Pancreas (tissue), 10 donors: ENCODE measurements around the gene PRSS57. TPM values are rescaled to one million over a fixed set of nuclear protein-coding genes. Genes with fewer than 3 reads are reported as not detected.

ENCODE experiments used
- ATAC-seq, 4 donors: fragments of 200-7000 bp; cut with Tn5 transposase; one replicate each; pipeline versions ENCODE4 v1.8.0 to v1.9.1; 2020; ENCODE audit warnings: mild to moderate bottlenecking in 4 of 4, moderate library complexity in 4 of 4
- DNase-seq, 6 donors: peaks; one replicate each; pipeline ENCODE4 v3.0.0-alpha.2; 2020
- FAIRE-seq: peaks from 2 replicates; lab custom pipeline; 2012; peaks lifted over from hg19 to GRCh38; lab: Jason Lieb, UNC
- H3K27ac ChIP-seq, 4 donors: fragments of 200-600 bp; sonication (generic); 1 replicate in 3 of 4; 2 replicates in 1 of 4; pipeline versions ENCODE4 v1.5.0 to v1.8.0; 2020
- H3K27me3 ChIP-seq, 4 donors: fragments of 200-600 bp; one replicate each; pipeline ENCODE4 v1.8.0; 2021
- H3K36me3 ChIP-seq, 3 donors: fragments of 200-600 bp; sonication (generic) in 1 of 3; one replicate each; pipeline versions ENCODE4 v1.5.0 to v1.8.0; 2020 to 2021
- H3K4me1 ChIP-seq, 3 donors: fragments of 200-600 bp; one replicate each; pipeline ENCODE4 v1.8.0; 2021
- H3K4me3 ChIP-seq, 4 donors: fragments of 200-600 bp; sonication (generic) in 2 of 4; one replicate each; pipeline versions ENCODE4 v1.5.0 to v1.8.0; 2020 to 2021
- H3K9me3 ChIP-seq, 4 donors: fragments of 200-600 bp; one replicate each; pipeline ENCODE4 v1.8.0; 2021
- CTCF ChIP-seq, 4 donors: fragments of 200-600 bp; sonication (generic) in 3 of 4; IDR thresholded peaks; one replicate each; pipeline versions ENCODE4 v1.5.0 to v1.8.0; 2021; ENCODE audit warnings: antibody characterized with exemption in 4 of 4
- WGBS, 2 donors: extraction: QIAGEN DNeasy Blood & Tissue Kit; methylation state at CpG; one replicate each; pipeline ENCODE4 v1.1.7; 2013; 5-methylcytosine and 5-hydroxymethylcytosine counted together
- intact Hi-C, 3 donors: fragments of 100-400 bp; cut with DNase I; formaldehyde crosslinking; loops; one replicate each; pipeline versions ENCODE4 v1.11.1 to v1.14.2; 2022
- polyA plus RNA-seq, 2 donors: library from polyadenylated mRNA; stranded (reverse); fragments of 200-250 nt; gene quantifications; one replicate each; pipeline ENCODE4 v1.2.3, GENCODE V29; 2013
- total RNA-seq, 6 donors: library from RNA; stranded (reverse); fragmentation: NEBNext Ultra II Directional in 4 of 6; extraction: Animal tissue kit (Norgen Biotek cat#: 25700) in 4 of 6; gene quantifications; one replicate each; pipeline versions ENCODE4 v1.2.1 to v1.2.4, GENCODE V29; 2021 to 2023
- donor health status: healthy with polysubstance abuse.
- donor health status: DM: no; HTN: no; CAD: no; lungs with moderate emphysema.
- donor health status: DM: no; HTN: no; CAD: no.
- donor health status: control.
- donor health status: control.
- donor health status: Bipolar disorder and iron deficiency.
- donor health status: DM: yes; HTN: yes; CAD: no.
- donor health status: DM: no; HTN: no; CAD: no.
- donor health status: DM: no; HTN: no; CAD: no.
- donor health status: DM: yes; HTN: yes; CAD: no.

The PRSS57 gene
- total and polyA plus RNA-seq, 8 donors, result not detected

- Histone ChIP-seq H3K27ac (no peak within 1 kb of the TSS), H3K4me3 (peak within 1 kb of the TSS in 2 of 4 donors; percentile 18 to 44), H3K9me3 (no peaks in the 10 kb centered on the region), H3K36me3 (no peaks in the 10 kb centered on the region), H3K27me3 (no peaks in the 10 kb centered on the region), H3K4me1 (no peaks in the 10 kb centered on the region)
- intact Hi-C loops, result no loop called here
- peak; percentile 89 to 99 (median 94) for DNase-seq
- WGBS, 2 donors, result 6 to 12% methylated on average over 56 to 109 of the region's 109 CpGs
- FAIRE-seq, result no peak
- peak; percentile 93 to 98 (median 96) for ATAC-seq
- TF ChIP-seq CTCF (IDR thresholded peaks at IDR 0.05), result no peak
Measured at GRCh38 chr19:639253-640160, 55.7 kb downstream of the PRSS57 start, which contains the start of gene FGF22. TSS of gene FGF22 (plus strand) at chr19:639879. CDS start at chr19:639926, 47 bp downstream.

GRCh38 chr19:638906-639252 is 56.4 kb downstream of the PRSS57 start:
- peaks cover 0 to 4% (median 4%) of the 10 kb centered on the region in 3 donors for H3K4me1 ChIP-seq
- H3K27ac ChIP-seq, result no peak overlapping the region
- intact Hi-C loops, result no loop called here
- no peaks in the 10 kb centered on the region for H3K27me3 ChIP-seq
- no peaks in the 10 kb centered on the region for H3K36me3 ChIP-seq
- no peak for TF ChIP-seq CTCF (IDR thresholded peaks at IDR 0.05)
- DNase-seq (peak in 1 of 6 donors; percentile 76), ATAC-seq (no peak), FAIRE-seq (no peak)
- WGBS, 2 donors, result 63 to 64% methylated on average over 17 of the region's 17 CpGs
- no peaks in the 10 kb centered on the region for H3K9me3 ChIP-seq
- peak overlapping the region in 2 of 4 donors; percentile 18 to 44 for H3K4me3 ChIP-seq

Other genes starting within 250 kb of the PRSS57 start
- gene SHC2, start 234.4 kb downstream of the PRSS57 start, total RNA-seq, result 100 to 1,000 TPM in 3 of 6 donors, 10 to 100 TPM in 3; 76.2 to 130 (median 99.9) TPM
- gene SHC2, start 234.4 kb downstream of the PRSS57 start, polyA plus RNA-seq, result 100 to 1,000 TPM; 257 to 382 TPM
- 1 to 10 TPM in 4 of 6 donors, under 1 TPM in 2; 0.66 to 4.2 (median 1.2) TPM for gene MADCAM1, start 199.0 kb downstream of the PRSS57 start, total RNA-seq
- 1 to 10 TPM; 2.5 to 7.5 TPM for gene MADCAM1, start 199.0 kb downstream of the PRSS57 start, polyA plus RNA-seq
- gene TPGS1, start 188.0 kb downstream of the PRSS57 start, total RNA-seq, result 10 to 100 TPM in 4 of 6 donors, 1 to 10 TPM in 2; 8.8 to 16.2 (median 10.7) TPM
- 10 to 100 TPM; 14.3 to 29.7 TPM for gene TPGS1, start 188.0 kb downstream of the PRSS57 start, polyA plus RNA-seq
- gene CDC34, start 163.7 kb downstream of the PRSS57 start, total RNA-seq, result 10 to 100 TPM; 26.2 to 49.4 (median 39.1) TPM
- 100 to 1,000 TPM in 1 of 2 donors, 10 to 100 TPM in 1; 80.0 to 107 TPM for gene CDC34, start 163.7 kb downstream of the PRSS57 start, polyA plus RNA-seq
- gene GZMM, start 151.4 kb downstream of the PRSS57 start, total RNA-seq, result under 1 TPM in 4 of 6 donors, not detected in 2; 0.28 to 0.38 (median 0.33) TPM
- gene GZMM, start 151.4 kb downstream of the PRSS57 start, polyA plus RNA-seq, result under 1 TPM; 0.31 to 0.38 TPM
- 100 to 1,000 TPM; 122 to 200 (median 149) TPM for gene BSG, start 122.9 kb downstream of the PRSS57 start, total RNA-seq
- gene BSG, start 122.9 kb downstream of the PRSS57 start, polyA plus RNA-seq, result 100 to 1,000 TPM; 210 to 256 TPM
- gene HCN2, start 105.6 kb downstream of the PRSS57 start, total RNA-seq, result under 1 TPM; 0.12 to 0.46 (median 0.18) TPM
- gene HCN2, start 105.6 kb downstream of the PRSS57 start, polyA plus RNA-seq, result under 1 TPM; 0.27 to 0.82 TPM
- gene POLRMT, start 61.9 kb downstream of the PRSS57 start, total RNA-seq, result 10 to 100 TPM; 19.3 to 34.7 (median 24.7) TPM
- 100 to 1,000 TPM in 1 of 2 donors, 10 to 100 TPM in 1; 95.3 to 101 TPM for gene POLRMT, start 61.9 kb downstream of the PRSS57 start, polyA plus RNA-seq
- under 1 TPM in 4 of 6 donors, not detected in 2; 0.12 to 0.25 (median 0.23) TPM for gene FGF22, start 55.6 kb downstream of the PRSS57 start, total RNA-seq
- under 1 TPM; 0.45 to 0.53 TPM for gene FGF22, start 55.6 kb downstream of the PRSS57 start, polyA plus RNA-seq
- gene RNF126, start 32.2 kb downstream of the PRSS57 start, total RNA-seq, result 10 to 100 TPM; 11.9 to 21.5 (median 16.5) TPM
- gene RNF126, start 32.2 kb downstream of the PRSS57 start, polyA plus RNA-seq, result 10 to 100 TPM; 31.7 to 33.7 TPM
- gene FSTL3, start 19.1 kb downstream of the PRSS57 start, total RNA-seq, result 100 to 1,000 TPM in 1 of 6 donors, 10 to 100 TPM in 3, 1 to 10 TPM in 2; 6.6 to 148 (median 18.4) TPM
- gene FSTL3, start 19.1 kb downstream of the PRSS57 start, polyA plus RNA-seq, result 100 to 1,000 TPM in 1 of 2 donors, 10 to 100 TPM in 1; 24.1 to 119 TPM
- 10 to 100 TPM in 1 of 6 donors, 1 to 10 TPM in 5; 3.5 to 12.6 (median 5.1) TPM for gene PALM, start 13.5 kb upstream of the PRSS57 start, total RNA-seq
- 10 to 100 TPM in 1 of 2 donors, 1 to 10 TPM in 1; 9.2 to 10.1 TPM for gene PALM, start 13.5 kb upstream of the PRSS57 start, polyA plus RNA-seq
- 1 to 10 TPM in 5 of 6 donors, under 1 TPM in 1; 0.63 to 2.6 (median 1.3) TPM for gene MISP, start 55.7 kb upstream of the PRSS57 start, total RNA-seq
- gene MISP, start 55.7 kb upstream of the PRSS57 start, polyA plus RNA-seq, result 1 to 10 TPM; 1.3 to 7.5 TPM
- 100 to 1,000 TPM in 5 of 6 donors, 10 to 100 TPM in 1; 83.3 to 160 (median 130) TPM for gene PTBP1, start 102.0 kb upstream of the PRSS57 start, total RNA-seq
- gene PTBP1, start 102.0 kb upstream of the PRSS57 start, polyA plus RNA-seq, result 100 to 1,000 TPM in 1 of 2 donors, 10 to 100 TPM in 1; 90.7 to 104 TPM
- under 1 TPM in 1 of 6 donors, not detected in 5; 0.38 TPM for gene PLPPR3, start 126.5 kb upstream of the PRSS57 start, total RNA-seq
- gene PLPPR3, start 126.5 kb upstream of the PRSS57 start, polyA plus RNA-seq, result under 1 TPM in 1 of 2 donors, not detected in 1; 0.05 TPM
- not detected for gene AZU1, start 132.4 kb upstream of the PRSS57 start, total RNA-seq
- under 1 TPM in 1 of 2 donors, not detected in 1; 0.35 TPM for gene AZU1, start 132.4 kb upstream of the PRSS57 start, polyA plus RNA-seq
- gene PRTN3, start 145.5 kb upstream of the PRSS57 start, total RNA-seq, result under 1 TPM in 1 of 6 donors, not detected in 5; 0.24 TPM
- gene PRTN3, start 145.5 kb upstream of the PRSS57 start, polyA plus RNA-seq, result under 1 TPM in 1 of 2 donors, not detected in 1; 0.14 TPM
- gene ELANE, start 156.9 kb upstream of the PRSS57 start, total RNA-seq, result under 1 TPM in 2 of 6 donors, not detected in 4; 0.16 to 0.35 TPM
- under 1 TPM; 0.19 to 0.57 TPM for gene ELANE, start 156.9 kb upstream of the PRSS57 start, polyA plus RNA-seq
- 10 to 100 TPM in 2 of 6 donors, 1 to 10 TPM in 4; 2.5 to 48.8 (median 7.3) TPM for gene CFD, start 164.2 kb upstream of the PRSS57 start, total RNA-seq
- 10 to 100 TPM; 27.8 to 48.1 TPM for gene CFD, start 164.2 kb upstream of the PRSS57 start, polyA plus RNA-seq
- gene MED16, start 197.7 kb upstream of the PRSS57 start, total RNA-seq, result 10 to 100 TPM; 23.0 to 46.5 (median 33.5) TPM
- 100 to 1,000 TPM; 139 to 147 TPM for gene MED16, start 197.7 kb upstream of the PRSS57 start, polyA plus RNA-seq
- gene RNU6-9, start 198.0 kb upstream of the PRSS57 start, total RNA-seq, result not detected
- not detected for gene RNU6-9, start 198.0 kb upstream of the PRSS57 start, polyA plus RNA-seq
- 10 to 100 TPM; 21.6 to 36.7 (median 29.2) TPM for gene R3HDM4, start 217.8 kb upstream of the PRSS57 start, total RNA-seq
- 10 to 100 TPM; 56.0 to 57.2 TPM for gene R3HDM4, start 217.8 kb upstream of the PRSS57 start, polyA plus RNA-seq
- 1 to 10 TPM in 1 of 6 donors, under 1 TPM in 4, not detected in 1; 0.16 to 1.0 (median 0.25) TPM for gene KISS1R, start 221.9 kb upstream of the PRSS57 start, total RNA-seq
- under 1 TPM in 1 of 2 donors, not detected in 1; 0.80 TPM for gene KISS1R, start 221.9 kb upstream of the PRSS57 start, polyA plus RNA-seq
- gene ARID3A, start 230.6 kb upstream of the PRSS57 start, total RNA-seq, result 1 to 10 TPM; 6.5 to 8.5 (median 7.3) TPM
- 1 to 10 TPM; 4.6 to 5.2 TPM for gene ARID3A, start 230.6 kb upstream of the PRSS57 start, polyA plus RNA-seq